SK-N-SH (cell line): ENCODE data around the gene PCDHB14. TPM values are rescaled to one million over a fixed set of nuclear protein-coding genes. Genes with fewer than 3 reads are reported as not detected.

ENCODE experiments used
- polyA plus RNA-seq, 3 experiments: library from polyadenylated mRNA; depleted of rRNA; stranded (reverse); fragments of >200 nt; gene quantifications; 2 replicates each; pipeline ENCODE4 v1.2.3, GENCODE V29; 2012

The PCDHB14 gene
- polyA plus RNA-seq, 1 of the 3 experiments (the other 2 are of a cell fraction), result 9.7 TPM

Other genes starting within 250 kb of the PCDHB14 start
- gene PCDHB1, start 172.0 kb upstream of the PCDHB14 start, polyA plus RNA-seq (2012; rRNA removed), result not detected in 2 replicates
- 1.6 and 1.8 TPM in 2 replicates for gene PCDHB2, start 128.7 kb upstream of the PCDHB14 start, polyA plus RNA-seq (2012; rRNA removed)
- 1.7 and 2.2 TPM in 2 replicates for gene PCDHB3, start 122.9 kb upstream of the PCDHB14 start, polyA plus RNA-seq (2012; rRNA removed)
- 0.36 and 0.51 TPM in 2 replicates for gene PCDHB4, start 101.5 kb upstream of the PCDHB14 start, polyA plus RNA-seq (2012; rRNA removed)
- 0.08 and 0.10 TPM in 2 replicates for gene PCDHB5, start 88.1 kb upstream of the PCDHB14 start, polyA plus RNA-seq (2012; rRNA removed)
- 3.9 and 5.0 TPM in 2 replicates for gene PCDHB6, start 73.3 kb upstream of the PCDHB14 start, polyA plus RNA-seq (2012; rRNA removed)
- 1.5 and 1.7 TPM in 2 replicates for gene PCDHB7, start 50.7 kb upstream of the PCDHB14 start, polyA plus RNA-seq (2012; rRNA removed)
- gene PCDHB8, start 45.6 kb upstream of the PCDHB14 start, polyA plus RNA-seq (2012; rRNA removed), result 3.0 and 3.4 TPM in 2 replicates
- 2.3 and 2.7 TPM in 2 replicates for gene PCDHB16, start 41.0 kb upstream of the PCDHB14 start, polyA plus RNA-seq (2012; rRNA removed)
- gene PCDHB9, start 36.2 kb upstream of the PCDHB14 start, polyA plus RNA-seq (2012; rRNA removed), result 1.4 and 2.4 TPM in 2 replicates
- 1.4 and 1.5 TPM in 2 replicates for gene PCDHB10, start 31.0 kb upstream of the PCDHB14 start, polyA plus RNA-seq (2012; rRNA removed)
- gene PCDHB11, start 23.7 kb upstream of the PCDHB14 start, polyA plus RNA-seq (2012; rRNA removed), result 0.41 and 0.61 TPM in 2 replicates
- 1.9 and 2.0 TPM in 2 replicates for gene PCDHB12, start 14.6 kb upstream of the PCDHB14 start, polyA plus RNA-seq (2012; rRNA removed)
- 0.85 and 0.88 TPM in 2 replicates for gene PCDHB13, start 9.4 kb upstream of the PCDHB14 start, polyA plus RNA-seq (2012; rRNA removed)
- gene PCDHB15, start 22.1 kb downstream of the PCDHB14 start, polyA plus RNA-seq (2012; rRNA removed), result 0.99 and 1.3 TPM in 2 replicates
- gene SLC25A2, start 80.7 kb downstream of the PCDHB14 start, polyA plus RNA-seq (2012; rRNA removed), result not detected in 2 replicates
- 30.6 and 38.7 TPM in 2 replicates for gene TAF7, start 97.4 kb downstream of the PCDHB14 start, polyA plus RNA-seq (2012; rRNA removed)
- 1.2 and 1.6 TPM in 2 replicates for gene PCDHGA1, start 107.2 kb downstream of the PCDHB14 start, polyA plus RNA-seq (2012; rRNA removed)
- 1.4 and 1.5 TPM in 2 replicates for gene PCDHGA2, start 115.4 kb downstream of the PCDHB14 start, polyA plus RNA-seq (2012; rRNA removed)
- gene PCDHGA3, start 120.5 kb downstream of the PCDHB14 start, polyA plus RNA-seq (2012; rRNA removed), result 0.33 and 0.45 TPM in 2 replicates
- 0.63 and 0.77 TPM in 2 replicates for gene PCDHGB1, start 126.8 kb downstream of the PCDHB14 start, polyA plus RNA-seq (2012; rRNA removed)
- gene PCDHGA4, start 131.7 kb downstream of the PCDHB14 start, polyA plus RNA-seq (2012; rRNA removed), result 1.8 and 2.2 TPM in 2 replicates
- 3.7 and 4.5 TPM in 2 replicates for gene PCDHGB2, start 136.7 kb downstream of the PCDHB14 start, polyA plus RNA-seq (2012; rRNA removed)
- gene PCDHGA5, start 140.8 kb downstream of the PCDHB14 start, polyA plus RNA-seq (2012; rRNA removed), result 0.57 and 0.71 TPM in 2 replicates
- gene PCDHGB3, start 146.9 kb downstream of the PCDHB14 start, polyA plus RNA-seq (2012; rRNA removed), result 0.53 and 0.63 TPM in 2 replicates
- gene PCDHGA6, start 150.5 kb downstream of the PCDHB14 start, polyA plus RNA-seq (2012; rRNA removed), result 1.4 TPM in 2 replicates
- 3.4 and 7.8 TPM in 2 replicates for gene PCDHGA7, start 159.4 kb downstream of the PCDHB14 start, polyA plus RNA-seq (2012; rRNA removed)
- gene PCDHGB4, start 164.4 kb downstream of the PCDHB14 start, polyA plus RNA-seq (2012; rRNA removed), result 0.37 and 0.64 TPM in 2 replicates
- 0.06 and 0.12 TPM in 2 replicates for gene PCDHGA8, start 169.3 kb downstream of the PCDHB14 start, polyA plus RNA-seq (2012; rRNA removed)
- 0.08 and 0.15 TPM in 2 replicates for gene PCDHGB5, start 174.6 kb downstream of the PCDHB14 start, polyA plus RNA-seq (2012; rRNA removed)
- 0.13 and 0.16 TPM in 2 replicates for gene PCDHGA9, start 179.4 kb downstream of the PCDHB14 start, polyA plus RNA-seq (2012; rRNA removed)
- 0.13 and 0.18 TPM in 2 replicates for gene PCDHGB6, start 184.7 kb downstream of the PCDHB14 start, polyA plus RNA-seq (2012; rRNA removed)
- 1.6 and 2.0 TPM in 2 replicates for gene PCDHGA10, start 189.6 kb downstream of the PCDHB14 start, polyA plus RNA-seq (2012; rRNA removed)
- 14.2 and 19.1 TPM in 2 replicates for gene PCDHGB7, start 194.3 kb downstream of the PCDHB14 start, polyA plus RNA-seq (2012; rRNA removed)
- gene PCDHGA11, start 197.7 kb downstream of the PCDHB14 start, polyA plus RNA-seq (2012; rRNA removed), result 0.18 and 0.23 TPM in 2 replicates
- 0.03 and 0.05 TPM in 2 replicates for gene PCDHGA12, start 207.2 kb downstream of the PCDHB14 start, polyA plus RNA-seq (2012; rRNA removed)